ENCODE results near the gene ERFL. TPM values are rescaled to one million over a fixed set of nuclear protein-coding genes. Genes with fewer than 3 reads are reported as not detected.

Gene ERFL
- total and polyA plus RNA-seq, 2 of the 8 experiments (the other 6 are each of a cell fraction or from before 2014, with no cell fraction given), result 0.12 TPM; not detected in 1

- 0 out of 2 replicates have a peak overlapping the region, but pooled peaks have one; percentile 27 for H2AK5ac ChIP-seq (ENCODE audit: low read depth, low read length)
- peaks cover 9% of the 10 kb centered on the region; the same call in 1 of the 2 replicates for H3K23me2 ChIP-seq (ENCODE audit: low read depth, low read length)
- H3K27me3 ChIP-seq (replicated peaks in 1 of 4; ENCODE audit: control insufficient read depth in 3 of 4, extremely low read depth in 1 of 4, insufficient read depth in 3 of 4, low read length in 3 of 4), result peaks cover 52 to 70% (median 66%) of the 10 kb centered on the region in 4 experiments
- peaks cover 0 to 23% (median 5%) of the 10 kb centered on the region in 4 experiments; a peak in 5 of 7 replicates for H3K4me1 ChIP-seq (replicated peaks in 1 of 4; ENCODE audit: control insufficient read depth in 3 of 4, insufficient read depth in 4 of 4, low read length in 3 of 4)
- no peak overlapping the region for H3K56ac ChIP-seq (replicated peaks; ENCODE audit: insufficient read length, low read depth, low read length)
- no peak overlapping the region for H2BK120ac ChIP-seq (replicated peaks; ENCODE audit: low read depth, low read length)
- H3K36me3 ChIP-seq (ENCODE audit: control insufficient read depth in 2 of 4, insufficient read depth in 4 of 4, low read length in 3 of 4), result no peaks in the 10 kb centered on the region
- H3K4me3 ChIP-seq (ENCODE audit: extremely low read depth in 1 of 4, insufficient read depth in 2 of 4, low read depth in 3 of 4, low read length in 4 of 4), result no peak overlapping the region
- TF ChIP-seq POLR2AphosphoS5 (IDR thresholded peaks at IDR 0.05; ENCODE audit: low read depth, low read length) (0 out of 2 replicates have a peak, but pooled peaks have one; percentile 17), RBBP5 (IDR thresholded peaks at IDR 0.05; ENCODE audit: borderline replicate concordance, low read depth, low read length) (no peak), TAF1 (IDR thresholded peaks at IDR 0.05; ENCODE audit: low read depth, low read length) (no peak), CHD2 (IDR thresholded peaks at IDR 0.05; ENCODE audit: low read length) (no peak), YY1 (IDR thresholded peaks at IDR 0.05; ENCODE audit: low read depth, low read length) (no peak), E2F6 (IDR thresholded peaks at IDR 0.05) (no peak)
- no peak overlapping the region for H2BK12ac ChIP-seq (ENCODE audit: low read depth, low read length)
- H2AFZ ChIP-seq (ENCODE audit: low read length), result no peak overlapping the region
- H4K91ac ChIP-seq (replicated peaks; ENCODE audit: insufficient read length, low read length), result peak overlapping the region; percentile 83
- no peak overlapping the region for H3K18ac ChIP-seq (ENCODE audit: extremely low read depth, low read length)
- H4K5ac ChIP-seq (ENCODE audit: insufficient read length, low read depth, low read length), result no peak overlapping the region
- DNase-seq (ENCODE audit: low read depth in 1 of 2, low spot score in 2 of 2), result no peak
- H3K27ac ChIP-seq (ENCODE audit: low read depth, low read length), result no peak overlapping the region
- no peak overlapping the region for H3K4ac ChIP-seq (replicated peaks; ENCODE audit: insufficient read length, low read depth, low read length)
- WGBS, 2 experiments (ENCODE audit: extremely low coverage in 1 of 2, insufficient coverage in 1 of 2, insufficient read length in 1 of 2, insufficient replicate concordance in 2 of 2, low coverage in 1 of 2, low lambda C conversion rate in 2 of 2, missing lambda C conversion rate in 1 of 2), result 83% methylated on average over 13 of the region's 13 CpGs; no CpG with 5 or more reads in 1 of the 2 experiments
- no peak overlapping the region; a peak in 1 of 7 replicates for H3K9ac ChIP-seq (replicated peaks in 1 of 4; ENCODE audit: extremely low read depth in 1 of 4, low read depth in 3 of 4, low read length in 3 of 4)
- H3K79me1 ChIP-seq (ENCODE audit: low read depth, low read length), result peaks cover 2% of the 10 kb centered on the region
- H2BK15ac ChIP-seq (ENCODE audit: low read length), result peak overlapping the region; percentile 77
- H2BK20ac ChIP-seq (ENCODE audit: low read length), result no peak overlapping the region
- no peak overlapping the region for H2BK5ac ChIP-seq (ENCODE audit: low read depth, low read length)
- peak overlapping the region in 1 of 2 experiments; percentile 54; a peak in 1 of 4 replicates for H3K4me2 ChIP-seq (ENCODE audit: insufficient read depth in 1 of 2, low read depth in 2 of 2, low read length in 2 of 2)
- no peaks in the 10 kb centered on the region for H3K9me3 ChIP-seq (ENCODE audit: insufficient read depth in 2 of 2, low read depth in 1 of 2, low read length in 1 of 2)
- H4K20me1 ChIP-seq (replicated peaks in 1 of 2; ENCODE audit: control insufficient read depth in 1 of 2, insufficient read depth in 2 of 2, low read length in 2 of 2), result peaks cover 6 to 28% of the 10 kb centered on the region in 2 experiments
- ChIA-PET CTCF (ENCODE audit: partially characterized antibody) (interaction anchor here (0.8 to 1.8 kb wide), 7 partner anchors 9 to 35 kb away, joined by 3 to 8 read pairs (median 6); no protein-coding TSS in a partner anchor), POLR2A (ENCODE audit: partially characterized antibody) (interaction anchor here (0.7 to 13.1 kb wide), 15 partner anchors 10 to 86 kb away, joined by 3 to 167 read pairs (median 4); partner anchors contain the start of genes RABAC1 and RPS19)
- H3K23ac ChIP-seq (ENCODE audit: insufficient read length), result no peak overlapping the region
- H4K8ac ChIP-seq (ENCODE audit: extremely low read depth, insufficient read depth, low read length), result no peak overlapping the region
- FAIRE-seq, result no peak
- H3K79me2 ChIP-seq (ENCODE audit: control insufficient read depth in 1 of 2, insufficient read depth in 2 of 2, low read length in 2 of 2), result no peaks in the 10 kb centered on the region
- H3K14ac ChIP-seq (ENCODE audit: insufficient read length), result no peak overlapping the region
Observed at GRCh38 chr19:41910992-41911888, 17.0 kb downstream of the ERFL start.

Measured in H1 (cell line).